Activated CD4-positive, alpha-beta T cell treated with anti-CD3 and anti-CD28 coated beads for 48 hours (primary cell): ENCODE results near the gene ZBTB25.

Experiments
- DNase-seq: peaks from one replicate; pipeline ENCODE4 v3.0.0-alpha.2; 2020

The ZBTB25 gene

GRCh38 chr14:64474698-64475097, 28.9 kb downstream of the ZBTB25 start:
- DNase-seq, result no peak

DNA sequence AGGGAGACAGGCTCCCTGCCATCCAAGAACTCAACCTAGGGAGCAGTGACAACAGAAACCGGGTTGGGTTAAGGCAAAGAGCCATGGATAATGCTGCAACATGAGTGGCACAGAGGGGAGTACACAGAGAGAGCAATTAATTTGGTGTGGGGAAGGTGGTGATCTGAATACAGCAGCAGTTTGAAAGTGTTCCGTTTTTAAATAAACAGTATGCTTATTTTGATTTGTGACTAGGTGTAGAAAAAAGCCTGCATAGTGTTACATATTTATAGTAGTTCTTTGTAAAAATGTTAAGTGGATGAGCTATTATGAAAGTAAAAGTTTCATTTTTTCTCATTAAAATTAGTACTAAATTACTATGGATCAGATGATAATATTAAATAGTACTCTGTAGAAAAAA, 29.6 kb downstream of the ZBTB25 start:
- no peak for DNase-seq

GRCh38 chr14:64468451-64468850, 35.2 kb downstream of the ZBTB25 start:
- no peak for DNase-seq

DNA sequence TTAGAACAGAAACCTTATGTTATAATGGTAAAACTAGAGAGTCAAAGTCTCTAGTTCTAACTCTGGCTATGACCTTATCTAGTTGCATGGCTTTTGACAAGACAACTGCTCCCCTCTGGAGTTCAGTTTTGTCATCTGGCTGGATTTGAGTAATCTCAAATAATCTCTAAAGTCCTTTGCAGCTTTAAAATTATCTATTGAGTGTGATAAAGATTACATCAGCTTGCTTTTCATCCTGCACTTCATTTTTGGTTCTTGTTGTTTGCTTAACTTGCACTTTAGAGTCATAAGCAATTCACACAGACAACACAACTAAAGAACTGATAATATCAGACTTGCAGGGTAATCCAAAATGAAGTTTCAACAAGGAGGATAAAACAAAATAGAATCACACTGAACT, 36.1 kb downstream of the ZBTB25 start:
- DNase-seq, result no peak

- no peak for DNase-seq
Measured at GRCh38 chr14:64467101-64467500, 36.5 kb downstream of the ZBTB25 start.

DNA sequence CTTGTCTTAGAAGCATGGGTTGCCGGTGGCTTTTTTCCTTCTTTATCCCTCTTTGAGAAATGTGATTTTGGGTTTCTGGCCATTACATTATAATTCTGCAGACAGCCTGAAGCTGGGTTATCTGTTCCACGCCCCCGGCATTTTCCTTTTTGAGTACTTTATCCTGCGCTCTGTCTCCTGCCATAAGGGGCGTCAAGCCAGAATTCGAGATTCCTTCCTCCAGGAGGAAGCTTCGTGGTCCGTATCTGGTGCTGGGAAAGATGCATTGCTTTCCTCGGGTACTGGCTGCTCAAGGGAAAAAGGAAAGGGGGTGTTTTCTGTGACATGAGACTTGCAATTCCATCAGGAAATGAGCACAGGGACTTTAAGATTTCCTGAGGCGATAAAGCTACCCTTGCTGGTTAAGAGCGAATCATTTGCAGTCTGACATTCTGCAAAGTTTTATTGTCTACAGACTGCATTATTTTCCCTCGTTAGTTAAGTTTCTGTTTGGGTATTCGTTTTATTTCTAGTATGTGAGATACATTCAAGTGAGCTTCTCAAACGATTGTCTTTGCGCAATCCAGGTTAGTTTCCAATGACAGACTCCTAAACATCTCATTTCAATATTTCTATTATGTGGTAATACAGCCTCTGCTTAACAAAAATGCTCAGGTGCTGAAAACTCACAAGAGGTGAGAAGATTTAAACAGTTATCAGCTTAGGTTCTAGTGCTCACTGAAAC, 37.6 kb downstream of the ZBTB25 start:
- no peak for DNase-seq

- DNase-seq, result peak; percentile 61
Measured at GRCh38 chr14:64465191-64465822, 38.3 kb downstream of the ZBTB25 start, which contains the start of gene AKAP5. Gene AKAP5 (plus strand): TSS chr14:64465499. CDS start chr14:64468395, 2,896 bp downstream.

DNA sequence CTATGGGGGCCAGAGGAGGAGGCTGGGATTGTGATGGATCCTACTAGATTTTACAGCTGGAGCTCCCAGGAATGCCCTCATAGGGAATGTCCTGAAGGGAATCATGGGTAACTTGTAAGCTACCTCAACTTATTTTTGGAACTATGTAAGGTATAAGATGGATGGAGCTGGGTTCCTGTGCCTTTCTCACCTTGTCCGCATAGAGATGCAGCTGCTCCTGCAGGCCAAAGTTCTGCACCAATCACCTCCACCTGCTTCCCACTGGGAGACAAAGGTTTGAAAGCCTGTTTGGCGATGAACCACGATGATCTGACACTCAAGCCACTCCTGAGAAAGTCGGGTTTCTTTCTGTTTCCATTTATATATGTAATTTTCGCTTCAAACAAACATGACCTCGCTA, 39.0 kb downstream of the ZBTB25 start:
- no peak for DNase-seq

DNA sequence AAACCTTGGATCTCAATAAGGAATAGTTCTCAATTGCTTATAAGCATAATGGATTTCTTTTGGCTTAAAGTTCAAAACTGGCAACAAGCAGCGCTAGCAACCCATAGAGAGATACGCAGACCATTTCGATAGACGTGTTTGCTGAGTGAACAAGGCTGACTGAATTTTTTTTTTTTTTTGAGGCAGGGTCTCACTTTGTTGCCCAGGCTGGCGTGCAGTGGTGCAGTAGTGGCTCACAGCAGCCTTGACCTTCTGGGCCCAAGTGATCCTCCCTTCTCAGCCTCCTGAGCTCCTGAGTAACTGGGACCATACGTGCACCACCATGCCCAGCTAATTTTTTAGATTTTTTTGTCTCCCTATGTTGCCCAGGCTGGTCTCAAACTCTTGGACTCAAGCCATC, 39.8 kb downstream of the ZBTB25 start:
- DNase-seq, result no peak

DNA sequence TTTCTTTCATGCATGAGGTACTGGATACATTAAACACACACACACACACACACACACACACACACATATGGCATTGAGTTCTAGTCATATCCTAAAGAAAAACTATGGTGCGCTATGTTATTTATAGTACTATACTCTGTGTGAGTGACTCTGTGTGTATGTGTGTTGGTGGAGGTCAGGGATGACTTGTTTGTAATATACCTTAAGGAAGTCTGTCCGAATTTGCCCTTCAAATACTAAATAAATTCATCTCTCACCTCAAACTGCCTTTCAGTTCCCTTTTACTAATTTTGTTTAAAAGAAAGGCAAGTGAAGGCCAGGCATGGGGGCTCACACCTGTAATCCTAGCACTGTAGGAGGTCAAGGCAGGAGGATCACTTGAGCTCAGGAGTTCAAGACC, 40.4 kb downstream of the ZBTB25 start:
- no peak for DNase-seq

DNA sequence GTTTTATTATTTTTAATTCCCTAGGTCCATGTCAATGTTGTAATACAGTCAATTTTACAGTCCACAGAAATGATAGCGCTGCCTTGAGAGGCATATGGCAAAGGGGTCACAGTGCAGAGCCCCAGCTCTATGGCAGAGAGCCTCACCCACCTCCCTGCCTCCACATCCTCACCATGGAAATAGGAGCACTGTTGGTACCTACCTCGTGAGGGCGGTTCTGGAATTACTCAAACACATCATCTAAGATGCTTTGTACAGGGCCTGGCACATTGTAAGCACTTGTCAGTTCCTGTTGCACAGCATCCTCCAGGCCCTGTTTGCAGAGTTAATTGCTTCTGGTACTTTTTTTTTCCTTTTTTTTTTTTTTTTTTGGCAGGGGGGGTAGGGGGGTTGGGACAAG, 42.4 kb downstream of the ZBTB25 start:
- no peak for DNase-seq

GRCh38 chr14:64459405-64460136, 44.1 kb downstream of the ZBTB25 start:
- DNase-seq, result no peak

DNA sequence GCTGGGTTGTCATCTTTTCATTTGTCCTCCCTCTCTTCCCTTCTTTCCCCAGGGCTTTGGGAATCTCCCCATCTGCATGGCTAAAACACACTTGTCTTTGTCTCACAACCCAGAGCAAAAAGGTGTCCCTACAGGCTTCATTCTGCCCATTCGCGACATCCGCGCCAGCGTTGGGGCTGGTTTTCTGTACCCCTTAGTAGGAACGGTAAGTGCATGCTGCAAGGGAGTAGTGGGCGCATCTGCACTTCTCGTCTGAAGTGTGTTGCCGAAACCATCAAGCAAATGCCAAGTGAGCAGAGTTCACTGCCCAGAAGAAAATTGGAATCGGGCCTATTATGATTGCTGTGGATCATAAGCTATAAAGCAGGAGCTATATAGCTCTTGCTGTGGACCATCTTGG, 49.0 kb downstream of the ZBTB25 start:
- no peak for DNase-seq

DNA sequence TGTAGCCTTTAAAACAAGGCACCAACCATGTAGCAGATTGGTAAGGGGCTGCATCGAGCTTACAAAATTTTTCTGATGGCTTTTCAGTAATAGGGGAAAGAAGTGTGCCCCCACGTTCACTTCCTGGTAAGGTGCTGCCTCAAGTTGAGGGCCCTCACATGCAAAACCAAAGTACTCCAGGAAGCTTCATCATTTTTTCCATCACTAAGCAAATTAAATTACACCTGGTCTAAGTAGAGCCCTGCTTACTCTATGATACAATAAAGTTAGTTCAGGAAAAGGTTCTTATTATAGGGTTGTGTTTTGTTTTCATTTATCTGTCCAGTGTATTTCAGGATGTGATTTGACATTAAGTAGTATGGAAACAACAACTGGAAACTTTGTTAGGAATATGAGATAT, 53.4 kb downstream of the ZBTB25 start:
- DNase-seq, result peak; percentile 18

DNA sequence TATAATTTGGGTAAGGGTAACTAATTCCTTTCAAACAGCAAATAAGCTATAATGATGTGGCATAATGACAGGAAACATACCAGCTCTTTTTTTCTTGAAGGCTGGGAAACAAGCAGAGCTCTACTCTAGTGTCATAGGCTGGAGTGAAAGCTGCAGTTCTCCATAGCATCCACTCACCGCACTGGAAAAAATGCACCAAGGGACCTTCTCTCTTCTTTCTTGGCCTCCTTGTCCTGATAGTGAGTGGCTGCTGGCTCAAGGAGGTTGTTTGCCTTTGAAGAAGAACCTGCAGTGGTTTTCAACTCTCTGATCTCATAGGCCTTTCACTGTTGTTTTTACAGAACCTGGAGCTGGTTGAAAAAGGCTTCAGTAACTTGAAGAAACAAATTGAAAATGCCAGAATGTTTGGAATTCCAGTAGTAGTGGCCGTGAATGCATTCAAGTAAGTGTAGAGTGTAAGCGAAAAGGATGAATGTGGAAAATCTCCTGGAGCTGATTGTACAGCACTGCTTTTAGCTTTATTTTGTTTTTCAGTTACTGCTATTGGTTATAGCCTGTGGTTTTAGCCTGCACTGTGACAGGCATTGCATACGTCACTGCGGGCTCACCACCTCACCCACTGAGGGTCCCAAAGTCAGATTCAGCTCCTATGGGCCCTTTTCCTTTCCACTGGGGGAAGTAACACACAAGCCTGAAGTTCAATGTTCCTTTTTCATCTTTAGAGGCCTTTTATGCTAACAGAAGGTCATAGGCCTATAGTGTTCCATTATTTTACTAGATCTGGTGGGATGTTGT, 55.6 kb downstream of the ZBTB25 start:
- no peak for DNase-seq

DNA sequence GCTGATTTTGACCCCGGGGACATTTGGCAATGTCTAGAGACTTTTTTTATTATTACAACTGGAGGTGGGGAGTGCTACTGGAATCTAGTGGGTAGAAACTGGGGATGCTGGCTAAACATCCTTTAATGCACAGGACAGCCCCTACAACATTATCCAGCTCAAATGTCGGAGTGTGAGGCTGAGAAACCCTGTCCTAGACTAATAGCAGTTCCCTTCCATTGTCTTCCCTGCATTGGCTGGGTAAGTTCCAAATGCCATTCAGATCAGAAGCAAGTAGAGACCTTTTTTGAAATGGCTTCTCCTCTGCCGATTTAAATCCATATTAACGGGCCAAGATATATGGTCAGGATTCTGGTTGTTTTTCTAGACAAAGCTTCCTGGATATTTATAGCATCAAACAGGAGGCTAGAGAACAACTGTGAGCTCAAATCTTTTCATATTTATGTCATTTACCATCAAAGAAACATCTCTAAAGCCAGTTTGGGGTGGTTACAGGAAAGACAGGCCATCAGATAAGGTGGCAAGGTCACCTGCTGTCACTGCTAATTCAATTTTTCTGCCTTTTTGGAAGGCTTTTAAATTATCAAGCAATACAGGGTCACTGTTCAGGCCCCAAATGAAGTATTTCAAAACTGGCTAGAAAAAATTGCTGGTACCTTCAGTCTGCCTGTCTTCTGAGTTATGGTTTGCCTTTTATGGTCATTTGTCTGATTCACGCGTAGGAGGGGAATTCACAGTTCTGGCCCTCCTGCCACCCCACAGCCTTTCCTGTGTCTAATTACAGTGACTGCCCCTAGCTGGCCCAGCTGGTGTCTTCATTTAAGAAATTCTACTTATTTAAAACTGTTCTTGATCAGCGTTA, 58.4 kb downstream of the ZBTB25 start:
- DNase-seq, result peak; percentile 49

- no peak for DNase-seq
Measured at GRCh38 chr14:64444140-64444539, 59.5 kb downstream of the ZBTB25 start.

GRCh38 chr14:64442300-64442988, 61.2 kb downstream of the ZBTB25 start:
- DNase-seq, result no peak

DNA sequence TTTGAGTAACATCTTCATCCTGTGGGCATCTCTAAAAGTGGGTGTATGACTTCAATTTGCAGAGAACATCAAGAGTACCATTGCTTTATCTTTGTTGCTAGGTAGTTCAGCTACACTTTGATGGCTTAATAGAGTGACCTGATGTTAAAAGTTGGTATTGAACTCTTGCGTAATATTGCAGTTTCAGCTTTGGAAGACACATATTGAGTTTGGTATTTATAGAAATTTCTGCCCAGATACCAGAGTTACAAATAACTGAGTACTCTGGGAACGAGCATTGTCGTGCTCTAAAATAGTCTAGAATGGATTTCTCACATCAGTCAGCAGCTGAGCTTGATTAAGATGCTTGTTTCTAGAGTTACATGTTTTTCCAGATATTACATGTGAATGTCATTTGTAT, 63.1 kb downstream of the ZBTB25 start:
- no peak for DNase-seq

DNA sequence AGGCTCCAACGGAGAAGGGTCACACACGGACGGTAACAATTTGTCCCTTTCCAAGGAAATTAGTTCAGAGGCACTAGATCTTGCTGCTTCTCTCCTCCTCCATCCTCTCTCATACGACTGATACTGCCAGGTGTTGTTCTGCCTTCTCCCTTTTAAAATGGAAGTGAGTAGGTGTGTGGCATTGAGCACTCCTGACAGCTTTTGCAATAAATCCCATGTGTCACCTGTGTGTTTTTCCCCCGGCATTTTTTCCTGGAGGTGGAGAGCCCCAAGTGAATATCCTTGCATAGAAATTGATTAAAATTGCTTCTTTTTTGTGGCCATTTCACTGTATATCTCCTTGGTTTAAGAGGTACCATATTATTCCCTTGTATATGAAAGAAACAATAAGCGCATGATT, 64.5 kb downstream of the ZBTB25 start:
- no peak for DNase-seq

DNA sequence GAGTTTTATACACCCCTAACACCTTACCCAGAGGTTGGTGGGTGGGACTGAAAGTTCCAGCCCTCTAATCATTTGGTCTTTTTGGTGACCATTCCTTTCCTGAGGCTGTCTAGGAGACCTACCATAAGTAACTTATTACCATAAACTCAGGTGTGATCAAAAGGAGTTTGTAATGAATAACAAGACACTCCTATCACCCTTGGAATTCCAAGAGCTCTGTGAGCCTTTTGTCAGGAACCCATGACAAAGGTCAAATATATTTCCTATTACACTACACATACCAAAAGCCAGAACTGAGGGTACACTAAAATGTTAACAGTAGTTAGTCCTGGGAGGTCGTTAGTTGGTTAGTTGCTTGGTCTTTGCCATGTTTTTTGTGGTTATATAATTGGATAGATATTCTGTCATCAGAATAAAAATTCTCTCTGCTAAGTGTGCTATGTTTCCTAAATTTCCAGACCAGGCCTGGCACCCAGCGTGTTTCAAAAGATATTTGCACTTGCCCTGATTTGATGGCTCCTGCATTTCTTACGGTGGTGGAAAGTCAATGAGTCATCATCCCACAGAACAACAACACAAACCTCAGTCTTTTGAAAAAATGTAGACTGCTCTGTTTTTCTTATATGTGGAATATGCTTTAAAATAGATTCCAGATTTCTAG, 65.3 kb downstream of the ZBTB25 start:
- DNase-seq, result no peak
